Suppressor macrophage treated with lipopolysaccharide for 4 hours (primary cell): Measurements from ENCODE around the gene XPR1.
A peak's percentile ranks its signal among the peaks of the same experiment; 100 is the strongest.

Experiments
- DNase-seq: peaks from one replicate; pipeline ENCODE4 v3.0.0-alpha.2; 2020

XPR1 gene

DNA sequence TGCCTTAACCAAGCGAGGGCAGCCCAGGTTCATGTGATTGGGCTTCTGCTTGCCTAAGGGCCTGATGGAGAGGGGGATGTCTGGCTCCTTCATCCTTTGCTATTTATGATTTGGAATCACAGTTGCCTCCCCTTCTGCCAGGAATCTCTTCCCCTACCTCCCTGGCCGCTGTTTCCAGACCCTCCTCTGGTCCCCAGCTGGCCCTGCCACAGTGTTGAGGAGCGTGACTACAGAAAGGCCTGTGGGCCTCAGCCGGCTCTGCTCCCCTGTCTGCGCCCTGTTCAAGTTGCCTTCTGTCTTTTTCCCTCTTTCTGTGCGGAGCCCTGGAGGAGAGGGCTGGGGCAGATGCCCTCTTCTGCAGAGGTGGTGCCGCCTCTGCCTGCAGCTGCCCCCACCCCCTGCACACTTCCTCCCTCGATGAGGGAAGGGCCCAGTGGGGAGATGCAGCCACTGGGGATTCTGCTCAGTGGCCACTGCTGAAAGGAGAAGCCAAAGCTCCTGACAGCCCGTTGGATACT, 287.4 kb downstream of the XPR1 start:
- no peak for DNase-seq

- DNase-seq, result no peak
These were observed 288.4 kb downstream of the XPR1 start for GRCh38 chr1:180920193-180920592.

DNA sequence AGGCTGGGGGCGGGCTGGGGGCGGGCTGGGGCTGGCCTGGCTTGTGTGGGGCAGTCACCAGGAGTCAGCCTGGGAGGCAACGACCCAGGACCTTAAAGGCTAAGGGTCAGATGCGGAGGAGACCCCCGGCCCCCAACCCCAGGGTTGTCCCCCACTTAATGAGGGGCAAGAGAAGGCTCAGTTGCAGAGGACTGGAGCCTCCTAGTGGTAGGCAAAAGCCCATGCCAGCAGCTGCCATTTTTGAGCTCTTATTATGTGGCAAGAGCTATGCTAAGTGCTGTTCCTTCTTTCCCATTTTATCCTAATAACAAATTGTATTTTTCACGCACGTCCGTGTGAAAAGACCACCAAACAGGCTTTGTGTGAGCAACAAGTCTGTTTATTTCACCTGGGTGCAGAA, 288.9 kb downstream of the XPR1 start:
- no peak for DNase-seq

GRCh38 chr1:180921386-180921785, 289.6 kb downstream of the XPR1 start:
- no peak for DNase-seq

DNA sequence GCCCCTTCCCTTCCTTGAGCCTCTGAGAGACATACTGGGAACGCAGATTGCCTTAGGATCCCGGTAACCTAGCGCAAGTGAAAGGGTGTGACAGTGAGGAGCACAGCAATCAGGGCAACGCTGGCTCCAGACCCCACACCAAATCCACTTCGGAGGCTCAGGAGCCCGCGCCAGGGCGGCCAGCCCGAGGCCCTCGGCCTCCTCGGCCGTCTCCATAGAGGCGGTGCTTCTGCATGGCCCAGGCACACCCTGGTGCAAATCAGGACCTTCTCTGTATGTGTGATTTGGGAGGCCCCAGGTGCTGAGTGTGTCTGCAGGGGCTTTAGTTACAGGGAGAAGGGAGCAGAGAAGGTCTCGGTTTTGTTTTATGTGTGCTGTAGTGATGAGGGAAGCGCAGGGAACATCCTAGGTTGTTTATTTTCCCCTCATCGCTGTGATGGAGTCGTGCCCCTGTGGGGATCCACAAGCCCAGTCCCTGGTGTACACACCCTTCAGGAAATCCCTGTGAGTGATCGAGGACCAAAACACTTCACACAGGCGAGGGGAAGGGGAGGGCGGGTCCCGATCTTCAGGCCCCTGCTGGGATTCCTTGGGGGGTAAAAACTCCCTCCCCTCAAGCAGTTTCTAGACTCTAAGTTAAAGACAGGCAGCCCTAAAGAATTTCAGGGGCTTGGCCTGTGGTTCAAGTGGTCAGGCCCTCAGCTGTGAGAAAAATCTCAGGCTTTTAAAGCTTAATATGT, 290.2 kb downstream of the XPR1 start:
- DNase-seq, result no peak

GRCh38 chr1:180922631-180923015, 290.8 kb downstream of the XPR1 start:
- no peak for DNase-seq

DNA sequence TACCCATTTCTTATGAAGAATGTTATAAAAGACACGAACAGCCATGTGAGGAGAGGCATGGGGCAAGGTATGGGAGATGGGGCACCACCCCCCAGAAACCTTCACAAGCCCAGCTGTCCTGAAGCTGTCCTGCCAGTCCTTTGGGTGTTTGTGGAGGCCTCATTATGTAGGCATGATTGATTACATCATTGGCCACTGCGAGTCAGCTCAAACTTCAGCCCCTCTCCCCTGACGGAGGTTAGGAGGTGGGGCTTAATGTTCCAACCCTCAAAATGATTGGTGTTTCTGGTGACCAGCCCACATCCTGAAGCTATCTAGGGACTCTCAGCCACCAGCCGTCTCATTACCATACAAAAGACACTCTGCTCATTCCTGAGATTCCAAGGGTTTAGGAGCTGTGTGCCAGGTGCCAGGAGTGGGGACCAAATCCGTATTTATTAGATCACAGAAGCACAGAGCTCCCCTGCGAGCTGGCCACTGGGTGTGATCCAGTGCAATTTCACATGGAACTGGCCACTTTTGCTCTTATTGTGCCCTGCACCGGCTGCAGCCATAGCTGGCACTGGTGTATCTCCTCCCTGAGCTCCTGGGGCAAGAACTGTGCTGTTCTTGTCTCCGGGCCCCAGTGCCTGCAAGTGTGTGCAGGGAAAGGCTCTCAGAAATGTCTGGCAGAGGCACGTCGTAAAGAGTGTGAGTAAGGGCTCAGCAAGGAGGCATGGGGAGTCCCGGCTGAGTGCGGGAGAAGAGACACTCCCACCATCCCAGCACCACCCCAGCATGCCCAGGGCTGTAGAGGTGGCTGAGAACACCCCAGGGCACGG, 291.4 kb downstream of the XPR1 start:
- DNase-seq, result no peak

DNA sequence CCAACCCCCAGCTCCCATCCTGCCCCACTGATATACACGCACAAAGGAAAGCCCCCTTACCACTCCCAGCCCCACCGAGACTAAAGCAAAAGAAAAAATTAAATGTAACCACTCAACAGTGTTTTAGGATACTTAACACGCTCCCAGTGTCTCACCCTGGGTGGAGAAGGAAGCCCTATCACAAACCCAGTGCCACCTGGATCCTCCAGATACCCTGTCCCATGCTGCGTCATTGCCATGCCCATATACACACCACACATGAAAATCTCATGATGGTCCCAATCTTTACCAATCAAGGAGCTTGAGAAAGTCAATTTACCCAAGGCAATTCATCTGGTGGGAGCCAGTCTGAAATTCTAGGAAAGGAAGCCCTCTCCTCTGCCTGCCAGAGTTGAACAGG, 292.1 kb downstream of the XPR1 start:
- no peak for DNase-seq

DNA sequence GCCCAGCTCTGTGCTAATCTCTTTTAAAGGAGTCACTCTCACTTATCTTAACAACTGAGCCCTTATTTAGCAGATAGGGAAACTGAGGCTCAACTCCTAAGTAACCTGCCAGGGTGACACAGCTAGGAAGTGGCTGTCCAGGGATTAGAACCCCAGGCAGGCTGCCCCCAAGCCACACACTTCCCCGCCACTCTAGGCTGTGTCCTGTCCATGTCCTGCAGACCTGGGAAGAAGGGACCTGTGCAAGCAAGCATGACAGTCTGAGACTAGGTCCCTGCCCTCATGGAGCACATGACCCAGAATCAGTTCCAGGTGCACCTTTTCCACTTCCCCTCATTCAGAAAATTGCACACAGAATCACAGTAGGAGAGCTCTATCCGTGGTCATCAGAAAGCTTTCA, 293.1 kb downstream of the XPR1 start:
- no peak for DNase-seq

GRCh38 chr1:180925471-180926051, 293.7 kb downstream of the XPR1 start:
- no peak for DNase-seq

GRCh38 chr1:180926164-180926981, 294.6 kb downstream of the XPR1 start:
- DNase-seq, result no peak

DNA sequence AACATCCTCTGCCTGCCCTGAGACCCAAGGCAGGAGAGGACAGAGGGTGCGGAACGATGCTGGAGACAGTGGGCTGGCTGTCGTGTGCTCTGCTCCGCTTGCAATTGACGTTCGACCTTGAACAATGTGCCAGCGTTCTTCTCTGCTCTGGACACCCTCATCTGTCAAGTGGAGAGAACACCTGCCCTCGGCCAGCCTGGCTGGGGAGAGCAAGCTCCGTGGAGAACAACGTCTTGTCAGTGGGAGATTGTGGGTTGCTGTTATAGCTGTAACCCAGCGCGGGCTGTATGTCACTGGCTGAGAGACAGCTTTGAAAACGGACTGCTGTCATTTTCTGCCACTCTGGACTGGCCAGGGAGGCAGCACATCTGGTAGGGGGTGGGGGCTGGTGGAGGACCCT, 295.5 kb downstream of the XPR1 start:
- DNase-seq, result no peak

- no peak for DNase-seq
These were observed 296.0 kb downstream of the XPR1 start for GRCh38 chr1:180927841-180928240.

- DNase-seq, result no peak
These were observed 296.8 kb downstream of the XPR1 start for GRCh38 chr1:180928331-180929230.

- DNase-seq, result no peak
These were observed 297.6 kb downstream of the XPR1 start for GRCh38 chr1:180929389-180929788.

DNA sequence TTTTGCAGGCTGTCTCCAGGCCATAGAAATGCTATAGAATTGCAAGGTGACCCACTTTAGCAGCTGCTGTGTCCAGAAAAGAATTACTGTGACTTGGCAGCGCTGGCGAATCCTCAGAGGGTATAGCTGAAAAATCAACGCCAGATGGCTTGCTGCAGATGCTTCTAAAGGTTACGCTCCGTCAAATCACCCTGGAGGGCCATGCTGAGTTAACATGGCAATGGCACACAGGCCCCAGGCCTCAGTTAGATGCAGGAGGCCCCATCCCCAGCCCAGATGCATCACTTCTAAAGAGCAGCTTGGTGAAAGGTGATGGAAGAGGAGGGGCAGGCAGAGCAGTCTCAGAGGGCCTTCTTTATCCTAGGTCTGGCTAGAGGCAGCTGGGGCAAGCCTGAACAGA, 298.9 kb downstream of the XPR1 start:
- no peak for DNase-seq

DNA sequence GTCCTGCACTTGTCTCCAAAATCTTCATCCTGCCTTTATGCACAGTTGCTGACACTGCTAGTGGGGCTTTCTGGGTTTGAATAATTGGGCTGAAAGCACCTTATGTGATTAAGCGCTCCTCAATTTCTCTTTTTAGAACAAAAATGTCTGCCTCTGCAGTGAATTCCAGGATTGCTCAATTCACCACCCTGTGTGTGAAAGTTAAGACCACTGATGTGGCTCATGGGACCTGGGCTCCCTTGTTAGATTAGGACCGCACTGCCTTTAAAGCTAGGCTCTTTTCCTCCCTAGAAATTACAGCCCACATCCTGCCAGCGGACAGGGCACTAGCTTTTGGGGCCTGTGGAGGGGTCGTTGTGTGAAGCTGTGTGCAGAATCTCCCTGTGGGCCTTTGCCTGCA, 299.7 kb downstream of the XPR1 start:
- no peak for DNase-seq

DNA sequence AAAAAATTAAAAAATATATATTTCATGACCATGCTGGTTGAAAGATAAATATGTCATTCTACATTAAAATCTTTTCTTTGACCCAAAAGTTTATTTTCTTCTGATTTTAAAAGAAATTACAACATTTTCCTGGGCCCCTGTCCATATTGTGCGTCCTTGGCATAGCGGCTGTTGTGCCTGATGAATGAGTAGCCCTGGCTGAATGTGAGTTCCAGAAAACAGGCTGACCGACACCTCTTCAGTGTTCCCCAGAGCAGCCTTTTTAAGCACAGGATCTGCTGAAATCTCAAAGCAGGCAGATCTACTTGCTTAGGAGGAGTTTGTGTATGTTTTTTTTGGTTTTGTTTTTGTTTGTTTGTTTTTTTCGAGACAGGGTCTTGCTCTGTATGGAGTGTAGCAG, 300.6 kb downstream of the XPR1 start:
- DNase-seq, result no peak

DNA sequence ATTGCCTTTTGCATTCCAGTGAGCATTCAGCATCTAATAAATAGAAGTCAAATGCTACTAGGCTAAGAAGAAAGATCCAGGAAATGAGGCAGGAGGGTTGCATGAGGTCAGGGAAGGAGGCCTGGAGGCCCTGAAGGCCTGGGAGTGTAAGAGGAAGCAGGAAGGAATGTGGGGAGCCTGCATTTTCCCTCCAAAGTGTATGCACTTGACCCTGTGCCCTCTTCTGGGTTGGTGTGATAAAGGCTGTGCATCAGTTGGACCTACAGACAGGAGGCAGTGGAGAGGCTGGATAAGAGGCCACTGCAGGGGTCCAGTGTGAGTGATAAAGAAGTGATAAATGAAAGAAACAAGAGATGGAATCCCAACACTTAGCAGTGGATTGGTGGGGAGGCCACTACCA, 301.3 kb downstream of the XPR1 start:
- no peak for DNase-seq

GRCh38 chr1:180934563-180934962, 302.7 kb downstream of the XPR1 start:
- DNase-seq, result peak; percentile 31

GRCh38 chr1:180935326-180936109, 303.7 kb downstream of the XPR1 start:
- no peak for DNase-seq
